SK-N-MC (cell line): Measurements from ENCODE around the gene USP46.

ENCODE experiments used
- EZH2 ChIP-seq: fragments of 200-600 bp; sonication (generic); IDR thresholded peaks from one replicate; pipeline ENCODE4 v1.6.1; 2017; ENCODE audit warnings: antibody characterized with exemption
- FOXP2 ChIP-seq: optimal IDR thresholded peaks from 2 replicates; pipeline ENCODE3; 2011; ENCODE audit warnings: mild to moderate bottlenecking, moderate library complexity; ENCODE audit not compliant: insufficient read depth; ENCODE audit errors: extremely low read length, control extremely low read depth

DNA sequence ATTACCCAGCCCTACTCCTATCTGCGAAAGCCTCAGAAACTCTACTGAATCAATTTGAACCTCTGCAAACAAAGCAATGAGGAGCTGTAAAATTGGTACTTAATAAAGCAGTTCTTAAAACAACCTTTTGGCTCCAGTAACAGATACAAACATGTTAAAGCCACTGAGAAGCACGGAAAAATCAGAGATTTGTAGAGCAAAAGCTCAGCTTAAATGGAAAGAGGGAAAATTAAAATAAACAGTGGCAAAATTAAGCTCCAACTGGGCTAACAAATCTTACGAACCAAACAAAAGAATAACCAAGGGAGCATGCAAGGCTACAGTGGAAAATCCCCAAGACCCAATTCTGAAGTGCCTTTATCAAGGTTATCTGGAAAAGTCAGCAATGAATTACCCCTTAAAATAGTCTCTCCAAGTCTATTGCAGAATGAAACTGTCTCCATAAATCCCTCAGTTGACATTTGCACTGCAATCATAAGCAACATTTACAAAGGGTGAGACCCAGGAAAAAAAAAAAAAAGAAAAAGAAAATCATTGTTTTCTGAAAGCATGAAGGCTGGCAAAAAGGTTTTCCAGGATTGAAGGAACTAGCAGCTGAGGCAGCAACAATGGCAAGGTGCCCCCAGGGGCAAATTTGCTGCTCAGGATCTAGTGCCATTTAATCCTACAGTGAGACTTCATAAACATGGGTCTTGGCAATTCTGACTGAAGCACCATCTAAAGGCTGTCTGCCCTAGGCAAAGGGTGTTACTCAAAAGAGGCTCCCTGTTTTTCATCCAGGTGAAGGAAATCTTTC is 40.1 kb downstream of the USP46 start:
- TF ChIP-seq FOXP2 (no peak), EZH2 (no peak)
